Activated B cell treated with CpG ODN at 0.5 μM for 24 hours (primary cell): ENCODE data around the gene DOC2B. TPM values are rescaled to one million over a fixed set of nuclear protein-coding genes. Genes with fewer than 3 reads are reported as not detected.
"Not testable (repeated sequence)": the region's sequence is repeated elsewhere in the genome, so short reads cannot be mapped to it uniquely, and the experiment has no call there.

ENCODE experiments used
- ATAC-seq: fragments of 200-7000 bp; cut with Tn5 transposase; one replicate; pipeline ENCODE4 v1.10.0; 2021; ENCODE audit warnings: low read depth, mild to moderate bottlenecking, moderate library complexity
- CTCF ChIA-PET: fragments of 350-600 bp; sonication (Branson Sonifier 250); formaldehyde crosslinking; loops from one replicate; lab custom pipeline; 2021; ENCODE audit warnings: antibody characterized with exemption; lab: Charles Lee
- POLR2A ChIA-PET: fragments of 350-600 bp; sonication (Branson Sonifier 250); formaldehyde crosslinking; loops from one replicate; lab custom pipeline; 2021; ENCODE audit warnings: antibody characterized with exemption; lab: Charles Lee
- DNase-seq: peaks from one replicate; pipeline ENCODE4 v3.0.0; 2022
- H3K27ac Mint-ChIP-seq: one replicate; pipeline ENCODE4 v1.8.0; 2020; ENCODE audit warnings: mixed read lengths
- H3K27me3 Mint-ChIP-seq: one replicate; pipeline ENCODE4 v1.8.0; 2021; ENCODE audit warnings: mixed read lengths
- H3K36me3 Mint-ChIP-seq: one replicate; pipeline ENCODE4 v1.8.0; 2021; ENCODE audit warnings: low read depth, mixed read lengths
- H3K4me1 Mint-ChIP-seq: one replicate; pipeline ENCODE4 v1.8.0; 2021; ENCODE audit warnings: mixed read lengths
- H3K4me3 Mint-ChIP-seq: one replicate; pipeline ENCODE4 v1.8.0; 2020; ENCODE audit warnings: mild to moderate bottlenecking, mixed read lengths
- H3K9me3 Mint-ChIP-seq: one replicate; pipeline ENCODE4 v1.8.0; 2020; ENCODE audit warnings: mixed read lengths
- CTCF ChIP-seq: fragments of 200-600 bp; IDR thresholded peaks from one replicate; pipeline ENCODE4 v1.8.0; 2022; ENCODE audit warnings: antibody characterized with exemption, mild to moderate bottlenecking
- intact Hi-C: fragments of 100-400 bp; cut with micrococcal nuclease; formaldehyde crosslinking; loops from one replicate; pipeline ENCODE4 v1.15.1; 2024
- total RNA-seq: library from RNA; stranded (reverse); gene quantifications from 2 replicates; pipeline ENCODE4 v1.2.3, GENCODE V29; 2022

Gene DOC2B
- total RNA-seq, 1 donor from 2014 or later = not detected

GRCh38 chr17:227946-228615 is 46.6 kb upstream of the DOC2B start:
- intact Hi-C loops = no loop called here
- no peaks in the 10 kb centered on the region for H3K9me3 Mint-ChIP-seq
- no peak for TF ChIP-seq CTCF
- H3K36me3 Mint-ChIP-seq = no peaks in the 10 kb centered on the region
- DNase-seq (no peak), ATAC-seq (no peak)
- no peak overlapping the region for H3K27ac Mint-ChIP-seq
- ChIA-PET POLR2A (no interaction called here), CTCF (no interaction called here)
- H3K27me3 Mint-ChIP-seq = no peaks in the 10 kb centered on the region
- no peaks in the 10 kb centered on the region for H3K4me1 Mint-ChIP-seq
- no peak overlapping the region for H3K4me3 Mint-ChIP-seq

GRCh38 chr17:227078-227945 is 45.9 kb upstream of the DOC2B start:
- DNase-seq (no peak), ATAC-seq (no peak)
- ChIA-PET POLR2A (no interaction called here), CTCF (no interaction called here)
- intact Hi-C loops = no loop called here
- no peaks in the 10 kb centered on the region for H3K4me1 Mint-ChIP-seq
- no peaks in the 10 kb centered on the region for H3K27me3 Mint-ChIP-seq
- no peak overlapping the region for H3K27ac Mint-ChIP-seq
- H3K36me3 Mint-ChIP-seq = no peaks in the 10 kb centered on the region
- no peaks in the 10 kb centered on the region for H3K9me3 Mint-ChIP-seq
- no peak for TF ChIP-seq CTCF
- no peak overlapping the region for H3K4me3 Mint-ChIP-seq

- Mint-ChIP-seq H3K36me3 (no peaks in the 10 kb centered on the region), H3K4me1 (no peaks in the 10 kb centered on the region), H3K27ac (no peak overlapping the region), H3K4me3 (no peak overlapping the region), H3K27me3 (no peaks in the 10 kb centered on the region), H3K9me3 (no peaks in the 10 kb centered on the region)
- no peak for TF ChIP-seq CTCF
- POLR2A ChIA-PET = no interaction called here
- ATAC-seq (no peak), DNase-seq (no peak)
- intact Hi-C loops = no loop called here
- CTCF ChIA-PET = no interaction called here
Observed at GRCh38 chr17:226108-227077, 44.9 kb upstream of the DOC2B start.

GRCh38 chr17:225551-225950 is 44.1 kb upstream of the DOC2B start:
- H3K27me3 Mint-ChIP-seq = no peaks in the 10 kb centered on the region
- no peak overlapping the region for H3K4me3 Mint-ChIP-seq
- intact Hi-C loops = no loop called here
- no peak overlapping the region for H3K27ac Mint-ChIP-seq
- no peak for TF ChIP-seq CTCF
- ChIA-PET CTCF (no interaction called here), POLR2A (no interaction called here)
- no peaks in the 10 kb centered on the region for H3K9me3 Mint-ChIP-seq
- ATAC-seq = no peak
- DNase-seq = no peak
- H3K4me1 Mint-ChIP-seq = no peaks in the 10 kb centered on the region
- H3K36me3 Mint-ChIP-seq = no peaks in the 10 kb centered on the region

GRCh38 chr17:224576-224975 is 43.1 kb upstream of the DOC2B start:
- H3K4me1 Mint-ChIP-seq, H3K4me3 Mint-ChIP-seq, POLR2A ChIA-PET, H3K9me3 Mint-ChIP-seq, DNase-seq, CTCF ChIA-PET, ATAC-seq, H3K27me3 Mint-ChIP-seq, intact Hi-C loops, H3K36me3 Mint-ChIP-seq, H3K27ac Mint-ChIP-seq: not testable (repeated sequence)
